Activated naive CD4-positive, alpha-beta T cell treated with anti-CD3 and anti-CD28 coated beads, Interleukin-2, amount 50 U/mL, for 24 hours (primary cell): ENCODE results near the gene NUDT4.

Experiments
- H3K27ac Mint-ChIP-seq: one replicate; pipeline ENCODE4 v1.8.0; 2021; ENCODE audit warnings: mild to moderate bottlenecking, mixed read lengths
- H3K27me3 Mint-ChIP-seq: one replicate; pipeline ENCODE4 v1.8.0; 2021; ENCODE audit warnings: mixed read lengths
- H3K36me3 Mint-ChIP-seq: one replicate; pipeline ENCODE4 v1.8.0; 2021; ENCODE audit warnings: mixed read lengths
- H3K4me1 Mint-ChIP-seq: one replicate; pipeline ENCODE4 v1.8.0; 2021; ENCODE audit warnings: mixed read lengths
- H3K4me3 Mint-ChIP-seq: one replicate; pipeline ENCODE4 v1.8.0; 2021; ENCODE audit warnings: mild to moderate bottlenecking, mixed read lengths
- H3K9me3 Mint-ChIP-seq: one replicate; pipeline ENCODE4 v1.8.0; 2021; ENCODE audit warnings: mixed read lengths

Gene NUDT4

GRCh38 chr12:93448796-93449195, 71.1 kb downstream of the NUDT4 start:
- no peaks in the 10 kb centered on the region for H3K36me3 Mint-ChIP-seq
- H3K9me3 Mint-ChIP-seq, result no peaks in the 10 kb centered on the region
- peaks cover 25% of the 10 kb centered on the region for H3K4me1 Mint-ChIP-seq
- no peaks in the 10 kb centered on the region for H3K27me3 Mint-ChIP-seq
- H3K27ac Mint-ChIP-seq, result peak overlapping the region; percentile 44
- H3K4me3 Mint-ChIP-seq, result no peak overlapping the region

GRCh38 chr12:93449277-93449676, 71.6 kb downstream of the NUDT4 start:
- Mint-ChIP-seq H3K27me3 (no peaks in the 10 kb centered on the region), H3K9me3 (no peaks in the 10 kb centered on the region), H3K27ac (no peak overlapping the region), H3K4me1 (peaks cover 25% of the 10 kb centered on the region), H3K36me3 (no peaks in the 10 kb centered on the region), H3K4me3 (no peak overlapping the region)

- no peak overlapping the region for H3K27ac Mint-ChIP-seq
- no peaks in the 10 kb centered on the region for H3K36me3 Mint-ChIP-seq
- H3K4me1 Mint-ChIP-seq, result peaks cover 25% of the 10 kb centered on the region
- no peaks in the 10 kb centered on the region for H3K27me3 Mint-ChIP-seq
- H3K9me3 Mint-ChIP-seq, result no peaks in the 10 kb centered on the region
- H3K4me3 Mint-ChIP-seq, result no peak overlapping the region
Observed at GRCh38 chr12:93451423-93452158, 73.9 kb downstream of the NUDT4 start.

- Mint-ChIP-seq H3K4me1 (peaks cover 10% of the 10 kb centered on the region), H3K36me3 (no peaks in the 10 kb centered on the region), H3K9me3 (no peaks in the 10 kb centered on the region), H3K4me3 (no peak overlapping the region), H3K27ac (no peak overlapping the region), H3K27me3 (no peaks in the 10 kb centered on the region)
Observed at GRCh38 chr12:93453633-93454032, 75.9 kb downstream of the NUDT4 start.

GRCh38 chr12:93456077-93456476, 78.4 kb downstream of the NUDT4 start:
- Mint-ChIP-seq H3K4me1 (no peaks in the 10 kb centered on the region), H3K9me3 (no peaks in the 10 kb centered on the region), H3K27me3 (no peaks in the 10 kb centered on the region), H3K36me3 (no peaks in the 10 kb centered on the region), H3K27ac (no peak overlapping the region), H3K4me3 (no peak overlapping the region)
